Measurements from ENCODE around the gene ATG4B. TPM values are rescaled to one million over a fixed set of nuclear protein-coding genes. Genes with fewer than 3 reads are reported as not detected.

ATG4B gene
- total and polyA plus RNA-seq, 9 of the 15 experiments (the other 6 are each of a cell fraction or from before 2014, with no cell fraction given) = 5.9 to 58.8 (median 35.6) TPM

DNA sequence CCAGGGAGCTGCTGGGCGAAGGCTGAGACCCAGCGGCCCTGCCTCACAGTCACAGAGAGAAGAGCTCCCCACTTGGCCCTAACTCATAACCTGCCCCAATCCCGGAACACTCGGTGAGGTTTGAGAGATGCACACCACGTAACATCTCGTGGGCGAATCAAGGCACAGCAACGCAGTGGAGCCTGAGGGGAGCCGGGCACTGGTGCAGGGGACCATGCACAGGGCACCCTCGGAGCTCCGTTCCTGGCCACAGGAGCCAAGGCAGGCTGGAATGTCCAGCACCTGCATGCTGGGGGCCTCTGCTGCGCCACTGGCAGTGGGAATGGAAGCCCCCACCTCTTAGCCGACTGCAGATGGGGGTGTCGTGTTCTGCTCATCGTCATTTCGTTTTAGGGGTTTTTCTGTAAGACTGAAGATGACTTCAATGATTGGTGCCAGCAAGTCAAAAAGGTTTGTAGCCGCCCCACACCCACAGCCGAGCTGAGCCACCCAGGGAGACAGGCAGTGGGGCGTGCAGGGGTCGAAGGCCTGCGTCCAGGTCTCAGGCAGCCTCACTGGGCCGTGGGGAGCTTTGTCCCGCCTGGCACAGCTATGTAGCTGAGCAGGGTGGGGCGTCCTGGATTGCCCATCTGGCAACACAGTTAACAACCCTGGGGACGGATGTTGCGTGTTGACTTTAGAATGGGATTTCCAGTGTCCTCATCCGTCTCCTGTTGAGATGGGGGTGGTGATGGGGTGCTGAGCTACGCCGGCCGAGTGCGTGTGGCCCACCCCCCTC lies 33.0 kb downstream of the ATG4B start:
- H4K20me1 ChIP-seq (replicated peaks; ENCODE audit: control insufficient read depth, insufficient read depth, low read length) = no peaks in the 10 kb centered on the region; the same call in 1 of the 2 replicates
- 90% methylated on average over 23 of the region's 31 CpGs for WGBS (ENCODE audit: insufficient coverage, low coverage, missing lambda C conversion rate)
- peaks cover 0 to 5% of the 10 kb centered on the region in 2 experiments; a peak in 2 of 5 replicates for H3K4me1 ChIP-seq (replicated peaks in 1 of 2; ENCODE audit: control insufficient read depth in 2 of 2, insufficient read depth in 2 of 2, low read length in 2 of 2)
- H3K27me3 ChIP-seq (ENCODE audit: control insufficient read depth in 2 of 2, insufficient read depth in 2 of 2, low read length in 2 of 2) = no peaks in the 10 kb centered on the region
- ChIA-PET CTCF (ENCODE audit: low intra/inter-chr PET ratio) (no interaction called here), POLR2A (interaction anchor here (1.3 to 1.4 kb wide), 2 partner anchors 8 to 16 kb away, joined by 5 read pairs; partner anchors contain the start of gene DTYMK)
- H3K27ac ChIP-seq (ENCODE audit: extremely low read depth, low read depth, low read length) = no peak overlapping the region
- ATAC-seq (no peak), DNase-seq (ENCODE audit: extremely low read depth in 1 of 4, low spot score in 3 of 4) (no peak), FAIRE-seq (no peak)
- no TSS peak for BruUV-seq (replicated peaks)
- no peak overlapping the region; a peak in 1 of 4 replicates for H3K9ac ChIP-seq (ENCODE audit: insufficient read depth in 1 of 2, low read depth in 2 of 2, low read length in 2 of 2)
- H3K36me3 ChIP-seq (ENCODE audit: control insufficient read depth, insufficient read depth, low read length) = peaks cover 32% of the 10 kb centered on the region; the same call in 2 of the 3 replicates
- H3K4me3 ChIP-seq = no peak overlapping the region
- no peak overlapping the region for H3K4me2 ChIP-seq (ENCODE audit: insufficient read depth, low read length)
- intact Hi-C loops (cut with micrococcal nuclease) (no loop called here), in situ Hi-C loops (cut with MboI) (no loop called here)
- no peaks in the 10 kb centered on the region for H3K79me2 ChIP-seq (ENCODE audit: control insufficient read depth, insufficient read depth, low read length)
- H2AFZ ChIP-seq (ENCODE audit: low read depth, low read length) = no peak overlapping the region
- no peaks in the 10 kb centered on the region for H3K9me1 ChIP-seq (ENCODE audit: control insufficient read depth, insufficient read depth, low read length)
- H3K9me3 ChIP-seq (replicated peaks; ENCODE audit: control insufficient read depth, insufficient read depth, low read depth, low read length) = no peaks in the 10 kb centered on the region
- TF ChIP-seq ZFP1 (CRISPR knock-in tag; IDR thresholded peaks at IDR 0.05) (no peak), STAT5A (IDR thresholded peaks at IDR 0.05; ENCODE audit: borderline replicate concordance, low read length) (no peak), SNIP1 (IDR thresholded peaks at IDR 0.05; ENCODE audit: low read depth) (no peak), HOXB6 (CRISPR knock-in tag; IDR thresholded peaks at IDR 0.05; ENCODE audit: borderline replicate concordance) (no peak), TAF15 (IDR thresholded peaks at IDR 0.05; ENCODE audit: low read depth, low read length) (no peak), NCOA6 (IDR thresholded peaks at IDR 0.05) (no peak), COPS2 (conservative IDR thresholded peaks at IDR 0.05) (no peak), NR2F6 (CRISPR knock-in tag; IDR thresholded peaks at IDR 0.05) (no peak)
- TF ChIP-seq, protein P1, sequence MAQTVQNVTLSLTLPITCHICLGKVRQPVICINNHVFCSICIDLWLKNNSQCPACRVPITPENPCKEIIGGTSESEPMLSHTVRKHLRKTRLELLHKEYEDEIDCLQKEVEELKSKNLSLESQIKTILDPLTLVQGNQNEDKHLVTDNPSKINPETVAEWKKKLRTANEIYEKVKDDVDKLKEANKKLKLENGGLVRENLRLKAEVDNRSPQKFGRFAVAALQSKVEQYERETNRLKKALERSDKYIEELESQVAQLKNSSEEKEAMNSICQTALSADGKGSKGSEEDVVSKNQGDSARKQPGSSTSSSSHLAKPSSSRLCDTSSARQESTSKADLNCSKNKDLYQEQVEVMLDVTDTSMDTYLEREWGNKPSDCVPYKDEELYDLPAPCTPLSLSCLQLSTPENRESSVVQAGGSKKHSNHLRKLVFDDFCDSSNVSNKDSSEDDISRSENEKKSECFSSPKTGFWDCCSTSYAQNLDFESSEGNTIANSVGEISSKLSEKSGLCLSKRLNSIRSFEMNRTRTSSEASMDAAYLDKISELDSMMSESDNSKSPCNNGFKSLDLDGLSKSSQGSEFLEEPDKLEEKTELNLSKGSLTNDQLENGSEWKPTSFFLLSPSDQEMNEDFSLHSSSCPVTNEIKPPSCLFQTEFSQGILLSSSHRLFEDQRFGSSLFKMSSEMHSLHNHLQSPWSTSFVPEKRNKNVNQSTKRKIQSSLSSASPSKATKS (CRISPR knock-in tag; IDR thresholded peaks at IDR 0.05) = no peak
- TF ChIP-seq, protein P2, sequence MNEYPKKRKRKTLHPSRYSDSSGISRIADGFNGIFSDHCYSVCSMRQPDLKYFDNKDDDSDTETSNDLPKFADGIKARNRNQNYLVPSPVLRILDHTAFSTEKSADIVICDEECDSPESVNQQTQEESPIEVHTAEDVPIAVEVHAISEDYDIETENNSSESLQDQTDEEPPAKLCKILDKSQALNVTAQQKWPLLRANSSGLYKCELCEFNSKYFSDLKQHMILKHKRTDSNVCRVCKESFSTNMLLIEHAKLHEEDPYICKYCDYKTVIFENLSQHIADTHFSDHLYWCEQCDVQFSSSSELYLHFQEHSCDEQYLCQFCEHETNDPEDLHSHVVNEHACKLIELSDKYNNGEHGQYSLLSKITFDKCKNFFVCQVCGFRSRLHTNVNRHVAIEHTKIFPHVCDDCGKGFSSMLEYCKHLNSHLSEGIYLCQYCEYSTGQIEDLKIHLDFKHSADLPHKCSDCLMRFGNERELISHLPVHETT (CRISPR knock-in tag; conservative IDR thresholded peaks at IDR 0.05 in 1 of 2, IDR thresholded peaks at IDR 0.05 in 1 of 2) = no peak
- TF ChIP-seq, protein P3, sequence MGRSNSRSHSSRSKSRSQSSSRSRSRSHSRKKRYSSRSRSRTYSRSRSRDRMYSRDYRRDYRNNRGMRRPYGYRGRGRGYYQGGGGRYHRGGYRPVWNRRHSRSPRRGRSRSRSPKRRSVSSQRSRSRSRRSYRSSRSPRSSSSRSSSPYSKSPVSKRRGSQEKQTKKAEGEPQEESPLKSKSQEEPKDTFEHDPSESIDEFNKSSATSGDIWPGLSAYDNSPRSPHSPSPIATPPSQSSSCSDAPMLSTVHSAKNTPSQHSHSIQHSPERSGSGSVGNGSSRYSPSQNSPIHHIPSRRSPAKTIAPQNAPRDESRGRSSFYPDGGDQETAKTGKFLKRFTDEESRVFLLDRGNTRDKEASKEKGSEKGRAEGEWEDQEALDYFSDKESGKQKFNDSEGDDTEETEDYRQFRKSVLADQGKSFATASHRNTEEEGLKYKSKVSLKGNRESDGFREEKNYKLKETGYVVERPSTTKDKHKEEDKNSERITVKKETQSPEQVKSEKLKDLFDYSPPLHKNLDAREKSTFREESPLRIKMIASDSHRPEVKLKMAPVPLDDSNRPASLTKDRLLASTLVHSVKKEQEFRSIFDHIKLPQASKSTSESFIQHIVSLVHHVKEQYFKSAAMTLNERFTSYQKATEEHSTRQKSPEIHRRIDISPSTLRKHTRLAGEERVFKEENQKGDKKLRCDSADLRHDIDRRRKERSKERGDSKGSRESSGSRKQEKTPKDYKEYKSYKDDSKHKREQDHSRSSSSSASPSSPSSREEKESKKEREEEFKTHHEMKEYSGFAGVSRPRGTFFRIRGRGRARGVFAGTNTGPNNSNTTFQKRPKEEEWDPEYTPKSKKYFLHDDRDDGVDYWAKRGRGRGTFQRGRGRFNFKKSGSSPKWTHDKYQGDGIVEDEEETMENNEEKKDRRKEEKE (IDR thresholded peaks at IDR 0.05; ENCODE audit: borderline replicate concordance in 1 of 2, control insufficient read depth in 1 of 2, low read depth in 2 of 2, low read length in 1 of 2) = no peak
- TF ChIP-seq, protein P4, sequence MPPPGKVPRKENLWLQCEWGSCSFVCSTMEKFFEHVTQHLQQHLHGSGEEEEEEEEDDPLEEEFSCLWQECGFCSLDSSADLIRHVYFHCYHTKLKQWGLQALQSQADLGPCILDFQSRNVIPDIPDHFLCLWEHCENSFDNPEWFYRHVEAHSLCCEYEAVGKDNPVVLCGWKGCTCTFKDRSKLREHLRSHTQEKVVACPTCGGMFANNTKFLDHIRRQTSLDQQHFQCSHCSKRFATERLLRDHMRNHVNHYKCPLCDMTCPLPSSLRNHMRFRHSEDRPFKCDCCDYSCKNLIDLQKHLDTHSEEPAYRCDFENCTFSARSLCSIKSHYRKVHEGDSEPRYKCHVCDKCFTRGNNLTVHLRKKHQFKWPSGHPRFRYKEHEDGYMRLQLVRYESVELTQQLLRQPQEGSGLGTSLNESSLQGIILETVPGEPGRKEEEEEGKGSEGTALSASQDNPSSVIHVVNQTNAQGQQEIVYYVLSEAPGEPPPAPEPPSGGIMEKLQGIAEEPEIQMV (tag; conservative IDR thresholded peaks at IDR 0.05; ENCODE audit: low read depth) = no peak
